T follicular helper cell (primary cell): ENCODE measurements around the gene RNF144A.

Source experiments
- DNase-seq: peaks from one replicate; pipeline ENCODE4 v3.0.0-alpha.2; 2020; ENCODE audit warnings: low read depth

RNF144A gene

GRCh38 chr2:6947929-6948676 lies 30.9 kb downstream of the RNF144A start:
- no peak for DNase-seq

- no peak for DNase-seq
Observed at GRCh38 chr2:6948677-6949351, 31.6 kb downstream of the RNF144A start.

GRCh38 chr2:6951046-6951445 lies 33.8 kb downstream of the RNF144A start:
- no peak for DNase-seq

- no peak for DNase-seq
Observed at GRCh38 chr2:6952101-6952500, 34.9 kb downstream of the RNF144A start.

GRCh38 chr2:6954586-6954985 lies 37.4 kb downstream of the RNF144A start:
- no peak for DNase-seq

- no peak for DNase-seq
Observed at GRCh38 chr2:6955511-6956136, 38.4 kb downstream of the RNF144A start.

- no peak for DNase-seq
Observed at GRCh38 chr2:6956566-6956965, 39.4 kb downstream of the RNF144A start.

- DNase-seq = no peak
Observed at GRCh38 chr2:6957031-6957714, 40.0 kb downstream of the RNF144A start.

GRCh38 chr2:6957910-6958615 lies 40.9 kb downstream of the RNF144A start:
- DNase-seq = no peak

GRCh38 chr2:6958616-6959235 lies 41.5 kb downstream of the RNF144A start:
- DNase-seq = no peak

- no peak for DNase-seq
Observed at GRCh38 chr2:6959751-6960150, 42.5 kb downstream of the RNF144A start.

- no peak for DNase-seq
Observed at GRCh38 chr2:6960659-6961058, 43.4 kb downstream of the RNF144A start.

GRCh38 chr2:6963727-6964126 lies 46.5 kb downstream of the RNF144A start:
- DNase-seq = no peak

GRCh38 chr2:6965071-6965795 lies 48.0 kb downstream of the RNF144A start:
- DNase-seq = no peak

- DNase-seq = no peak
Observed at GRCh38 chr2:6966446-6966940, 49.3 kb downstream of the RNF144A start.

GRCh38 chr2:6967301-6967700 lies 50.1 kb downstream of the RNF144A start:
- no peak for DNase-seq

- no peak for DNase-seq
Observed at GRCh38 chr2:6968319-6969100, 51.3 kb downstream of the RNF144A start.

- no peak for DNase-seq
Observed at GRCh38 chr2:6970551-6970950, 53.3 kb downstream of the RNF144A start.

GRCh38 chr2:6970976-6971480 lies 53.8 kb downstream of the RNF144A start:
- DNase-seq = no peak

GRCh38 chr2:6971502-6971901 lies 54.3 kb downstream of the RNF144A start:
- DNase-seq = no peak
